K562 (cell line): ENCODE measurements around the gene TLN1. TPM values are rescaled to one million over a fixed set of nuclear protein-coding genes. Genes with fewer than 3 reads are reported as not detected.

Experiments
- ATAC-seq: fragments of 200-7000 bp; cut with Tn5 transposase; 3 replicates; pipeline ENCODE4 v1.9.1; 2020; ENCODE audit warnings: moderate library complexity
- BruUV-seq: library from RNA; stranded (reverse); fragments of 400-500 nt; replicated peaks from 2 replicates; lab custom pipeline; 2021; lab: Mats Ljungman, UMichigan
- CTCF ChIA-PET: fragments of 300-600 bp; formaldehyde crosslinking; extraction: SDS; loops from one replicate; lab custom pipeline; 2021; ENCODE audit warnings: low intra/inter-chr PET ratio; lab: Yijun Ruan, JAX
- POLR2A ChIA-PET: fragments of 300-600, 350-650 bp; sonication (Branson Sonifier 250); formaldehyde crosslinking; extraction: SDS; loops from one replicate; lab custom pipeline; 2021; ENCODE audit warnings: antibody characterized with exemption, inconsistent platforms; lab: Yijun Ruan, JAX
- DNase-seq, 4 experiments: peaks; one replicate each; pipeline versions ENCODE4 v3.0.0 to v3.0.0-alpha.2; 2011 to 2018; ENCODE audit warnings: low spot score in 3 of 4, mixed read lengths in 3 of 4; ENCODE audit errors: extremely low read depth in 1 of 4
- FAIRE-seq: peaks from 2 replicates; lab custom pipeline; 2011; peaks lifted over from hg19 to GRCh38; lab: Jason Lieb, UNC
- H2AFZ ChIP-seq: 2 replicates; pipeline ENCODE4 v1.6.0; 2011; ENCODE audit warnings: low read depth, low read length, control low read depth, inconsistent platforms
- H3K27ac ChIP-seq: fragments of 200-600 bp; 3 replicates; pipeline ENCODE4 v1.8.0; 2011; ENCODE audit warnings: low read depth, mild to moderate bottlenecking, control low read depth, inconsistent platforms, low read length, moderate library complexity, mixed read lengths; ENCODE audit errors: extremely low read depth
- H3K27me3 ChIP-seq, 2 experiments: fragments of 300-600 bp in 1 of 2; 2 replicates in 1 of 2; 3 replicates in 1 of 2; pipeline versions ENCODE4 v1.6.0 to v1.8.0; 2011; ENCODE audit warnings: inconsistent platforms in 2 of 2, low read length in 2 of 2, mild to moderate bottlenecking in 1 of 2, mixed read lengths in 1 of 2, moderate library complexity in 1 of 2; ENCODE audit not compliant: control insufficient read depth in 2 of 2, insufficient read depth in 2 of 2
- H3K36me3 ChIP-seq: fragments of 300-600 bp; 3 replicates; pipeline ENCODE4 v1.8.0; 2011; ENCODE audit warnings: mild to moderate bottlenecking, low read length, inconsistent platforms; ENCODE audit not compliant: control insufficient read depth, insufficient read depth
- H3K4me1 ChIP-seq, 2 experiments: fragments of 200-600 bp in 1 of 2; replicated peaks in 1 of 2; 2 replicates in 1 of 2; 3 replicates in 1 of 2; pipeline versions ENCODE4 v1.5.1 to v1.8.0; 2011; ENCODE audit warnings: inconsistent platforms in 2 of 2, low read length in 2 of 2, mild to moderate bottlenecking in 1 of 2, mixed read lengths in 1 of 2, moderate library complexity in 1 of 2; ENCODE audit not compliant: control insufficient read depth in 2 of 2, insufficient read depth in 2 of 2
- H3K4me2 ChIP-seq: 2 replicates; pipeline ENCODE4 v1.6.1; 2011; ENCODE audit warnings: low read length, control low read depth, inconsistent platforms, mixed read lengths; ENCODE audit not compliant: insufficient read depth
- H3K4me3 ChIP-seq: fragments of 200-600 bp; sonication (generic), shearing (Covaris generic); 2 replicates; pipeline ENCODE4 v1.5.1; 2016; ENCODE audit warnings: control low read depth, inconsistent platforms
- H3K79me2 ChIP-seq: fragments of 200-600 bp; 3 replicates; pipeline ENCODE4 v1.8.0; 2011; ENCODE audit warnings: low read length, inconsistent platforms; ENCODE audit not compliant: control insufficient read depth, insufficient read depth
- H3K9ac ChIP-seq, 2 experiments: 2 replicates each; pipeline versions ENCODE4 v1.6.0 to v1.6.1; 2011; ENCODE audit warnings: low read depth in 2 of 2, low read length in 2 of 2, control low read depth in 1 of 2, inconsistent platforms in 1 of 2, mild to moderate bottlenecking in 1 of 2, mixed read lengths in 1 of 2; ENCODE audit not compliant: insufficient read depth in 1 of 2
- H3K9me1 ChIP-seq: one replicate; pipeline ENCODE4 v1.6.0; 2011; ENCODE audit warnings: inconsistent platforms, mild to moderate bottlenecking, low read length, moderate library complexity; ENCODE audit not compliant: control insufficient read depth, insufficient read depth
- H3K9me3 ChIP-seq: replicated peaks from 2 replicates; pipeline ENCODE4 v1.5.1; 2011; ENCODE audit warnings: low read depth, low read length, inconsistent platforms; ENCODE audit not compliant: control insufficient read depth, insufficient read depth
- H4K20me1 ChIP-seq: replicated peaks from 2 replicates; pipeline ENCODE4 v1.6.1; 2011; ENCODE audit warnings: low read length, inconsistent platforms, mixed read lengths; ENCODE audit not compliant: control insufficient read depth, insufficient read depth
- BDP1 ChIP-seq: IDR thresholded peaks from 3 replicates; pipeline ENCODE4 v1.6.1; 2011; ENCODE audit not compliant: insufficient read length, insufficient read depth
- ETS1 ChIP-seq: conservative IDR thresholded peaks from 2 replicates; pipeline ENCODE4 v1.6.1; 2011; ENCODE audit warnings: low read depth, mild to moderate bottlenecking, low read length; ENCODE audit not compliant: control insufficient read depth
- FOXA3 ChIP-seq, 2 experiments: fragments of 450-650 bp in 1 of 2; sonication (generic) in 1 of 2; formaldehyde crosslinking; IDR thresholded peaks in 1 of 2; conservative IDR thresholded peaks in 1 of 2; 2 replicates each; pipeline versions ENCODE4 v1.4.0 to v1.8.0; 2020 to 2022; ENCODE audit warnings: mild to moderate bottlenecking in 2 of 2, missing genetic modification reagents in 1 of 2
- HDGF ChIP-seq: fragments of 450-650 bp; IDR thresholded peaks from 2 replicates; pipeline ENCODE4 v1.6.1; 2016
- HNRNPH1 ChIP-seq: fragments of 200-400 bp; formaldehyde crosslinking; optimal IDR thresholded peaks from 2 replicates; pipeline ENCODE3; 2017; ENCODE audit warnings: low read depth, mild to moderate bottlenecking, low read length, moderate library complexity
- NCOA6 ChIP-seq: fragments of 450-650 bp; IDR thresholded peaks from 2 replicates; pipeline ENCODE4 v1.6.1; 2017; ENCODE audit warnings: mild to moderate bottlenecking
- NRF1 ChIP-seq, 2 experiments: fragments of 450-650 bp; IDR thresholded peaks in 1 of 2; conservative IDR thresholded peaks in 1 of 2; 2 replicates each; pipeline ENCODE4 v1.6.1; 2014; ENCODE audit warnings: mild to moderate bottlenecking in 2 of 2
- POLR2AphosphoS5 ChIP-seq: IDR thresholded peaks from 2 replicates; pipeline ENCODE4 v1.6.1; 2011; ENCODE audit warnings: mild to moderate bottlenecking, low read depth, low read length, moderate library complexity; ENCODE audit not compliant: control insufficient read depth, insufficient read depth
- ZNF124 ChIP-seq: sonication (generic); formaldehyde crosslinking; IDR thresholded peaks from 2 replicates; pipeline ENCODE4 v1.8.1; 2022; ENCODE audit warnings: missing genetic modification reagents
- WGBS: fragments of 100-300 bp; shearing (Covaris generic); methylation state at CpG from one replicate; pipeline ENCODE4 v1.1.6; 2016; ENCODE audit warnings: low coverage, mixed read lengths; ENCODE audit not compliant: insufficient coverage; ENCODE audit errors: missing lambda C conversion rate; 5-methylcytosine and 5-hydroxymethylcytosine counted together
- in situ Hi-C: fragments of 300-500 bp; cut with MboI; formaldehyde crosslinking; loops from 4 replicates; pipeline ENCODE4 v1.15.0; 2018; ENCODE audit warnings: inconsistent platforms, mixed read lengths
- intact Hi-C: fragments of 100-400 bp; cut with micrococcal nuclease; formaldehyde crosslinking; loops from 2 replicates; pipeline ENCODE4 v1.14.2; 2022
- polyA plus RNA-seq, 8 experiments: library from polyadenylated mRNA; depleted of rRNA in 4 of 8; stranded (reverse) in 5 of 8; unstranded in 3 of 8; fragments of >200 nt; fragmentation: Nextera tagmentation in 2 of 8; fragmentation: Illumina TruSeq in 1 of 8; extraction: Ambion mirVana in 2 of 8; extraction: Trizol in 1 of 8; gene quantifications; 2 replicates each; pipeline versions ENCODE4 v1.2.1 to v1.2.3, GENCODE V29; 2011 to 2014; ENCODE audit warnings: inconsistent platforms in 1 of 8, missing spikeins in 1 of 8
- total RNA-seq, 7 experiments: library from RNA; depleted of rRNA in 6 of 7; stranded (reverse); fragments of >200 nt in 6 of 7; fragmentation: Illumina TruSeq in 2 of 7; extraction: Trizol in 2 of 7; gene quantifications; 2 replicates each; pipeline versions ENCODE4 v1.2.1 to v1.2.3, GENCODE V29; 2011 to 2021; ENCODE audit warnings: low replicate concordance in 1 of 7

Gene TLN1
- total and polyA plus RNA-seq, 9 of the 15 experiments (the other 6 are each of a cell fraction or from before 2014, with no cell fraction given): 3.6 to 240 (median 54.8) TPM

- no peaks in the 10 kb centered on the region for H3K9me3 ChIP-seq
- ATAC-seq (peak; percentile 88), FAIRE-seq (peak; percentile 61), DNase-seq (peak in 1 of 4 experiments; percentile 33)
- no peak overlapping the region for H3K4me2 ChIP-seq
- H3K9me1 ChIP-seq: no peaks in the 10 kb centered on the region
- H3K27me3 ChIP-seq: no peaks in the 10 kb centered on the region
- BruUV-seq: no TSS peak
- no peak for TF ChIP-seq BDP1
- no peak for TF ChIP-seq HNRNPH1
- no peak for TF ChIP-seq ZNF124 (CRISPR knock-in tag)
- 0 out of 4 replicates have a peak, but pooled peaks of 1 of the 2 experiments have one; percentile 30 for TF ChIP-seq NRF1 (conservative IDR thresholded peaks at IDR 0.05 in 1 of 2, IDR thresholded peaks at IDR 0.05 in 1 of 2)
- TF ChIP-seq FOXA3 (CRISPR knock-in tag; conservative IDR thresholded peaks at IDR 0.05 in 1 of 2, IDR thresholded peaks at IDR 0.05 in 1 of 2): peak in 1 of 2 experiments; percentile 77; a peak in 2 of 4 replicates
- no peak for TF ChIP-seq POLR2AphosphoS5
- no peak for TF ChIP-seq NCOA6
- no peak for TF ChIP-seq HDGF
- no peak for TF ChIP-seq ETS1
- peaks cover 7% of the 10 kb centered on the region; the same call in 2 of the 3 replicates for H3K36me3 ChIP-seq
- ChIA-PET CTCF (no interaction called here), POLR2A (interaction anchor here (0.6 to 1.9 kb wide), 7 partner anchors 9 to 171 kb away, joined by 3 to 6 read pairs (median 3); partner anchors contain the start of genes ARHGEF39, CCDC107, CREB3 and RMRP)
- no peaks in the 10 kb centered on the region for H3K79me2 ChIP-seq
- no peak overlapping the region for H3K27ac ChIP-seq
- H3K9ac ChIP-seq: peak overlapping the region in 1 of 2 experiments; percentile 37; a peak in 1 of 4 replicates
- no peak overlapping the region for H2AFZ ChIP-seq
- peaks cover 4 to 9% of the 10 kb centered on the region in 2 experiments; a peak in 4 of 5 replicates for H3K4me1 ChIP-seq
- 30% methylated on average over 13 of the region's 15 CpGs for WGBS
- no peaks in the 10 kb centered on the region for H4K20me1 ChIP-seq
- intact Hi-C loops: no loop called here
- in situ Hi-C loops: no loop called here
- H3K4me3 ChIP-seq: no peak overlapping the region
Observed at GRCh38 chr9:35680331-35681105, 51.5 kb downstream of the TLN1 start.
